Stomach (tissue), 9 donors: Measurements from ENCODE around the gene APLF. TPM values are rescaled to one million over a fixed set of nuclear protein-coding genes. Genes with fewer than 3 reads are reported as not detected.
A peak's percentile ranks its signal among the peaks of the same experiment; 100 is the strongest.

ENCODE experiments used
- DNase-seq, 2 donors: peaks; one replicate each; pipeline versions ENCODE4 v3.0.0 to v3.0.0-alpha.2; 2013 to 2019
- H3K27ac ChIP-seq, 5 donors: fragments of 200-600 bp in 4 of 5; sonication (generic) in 4 of 5; one replicate each; pipeline ENCODE4 v1.5.1; 2013 to 2019; ENCODE audit warnings: mild to moderate bottlenecking in 1 of 5, moderate library complexity in 1 of 5
- H3K27me3 ChIP-seq, 3 donors: fragments of 200-600 bp; sonication (generic); one replicate each; pipeline ENCODE4 v1.5.1; 2017 to 2019; ENCODE audit warnings: mixed run types in 1 of 3
- H3K36me3 ChIP-seq, 4 donors: fragments of 200-600 bp; sonication (generic); 1 replicate in 3 of 4; 2 replicates in 1 of 4; pipeline ENCODE4 v1.5.1; 2016 to 2019
- H3K4me1 ChIP-seq, 4 donors: fragments of 200-600 bp; sonication (generic); one replicate each; pipeline ENCODE4 v1.5.1; 2016 to 2019
- H3K4me3 ChIP-seq, 4 donors: fragments of 200-600 bp; sonication (generic) in 3 of 4; one replicate each; pipeline ENCODE4 v1.5.1; 2016 to 2019; ENCODE audit warnings: mild to moderate bottlenecking in 1 of 4
- H3K9me3 ChIP-seq, 4 donors: fragments of 200-600 bp; sonication (generic); one replicate each; pipeline ENCODE4 v1.5.1; 2016 to 2019
- CTCF ChIP-seq, 7 experiments: fragments of 450-650 bp in 4 of 7; fragments of 200-600 bp in 3 of 7; sonication (generic) in 3 of 7; IDR thresholded peaks; one replicate each; pipeline ENCODE4 v1.5.1; 2016 to 2019; ENCODE audit warnings: antibody characterized with exemption in 7 of 7, control low read depth in 2 of 7, mild to moderate bottlenecking in 1 of 7
- EP300 ChIP-seq: sonication (generic); formaldehyde crosslinking; IDR thresholded peaks from one replicate; pipeline ENCODE4 v1.6.1; 2017; ENCODE audit warnings: antibody characterized with exemption
- POLR2A ChIP-seq, 4 donors: fragments of 450-650 bp; IDR thresholded peaks; one replicate each; pipeline ENCODE4 v1.6.1; 2016; ENCODE audit warnings: antibody characterized with exemption in 4 of 4, control low read depth in 2 of 4, mild to moderate bottlenecking in 1 of 4, moderate library complexity in 1 of 4
- POLR2AphosphoS5 ChIP-seq, 3 donors: sonication (generic); formaldehyde crosslinking; IDR thresholded peaks; one replicate each; pipeline ENCODE4 v1.6.1; 2016; ENCODE audit warnings: antibody characterized with exemption in 3 of 3
- WGBS, 5 donors: extraction: QIAGEN DNeasy Blood & Tissue Kit in 3 of 5; methylation state at CpG; one replicate each; pipeline versions ENCODE4 v1.1.5 to v1.1.7; 2013 to 2018; 5-methylcytosine and 5-hydroxymethylcytosine counted together
- intact Hi-C: fragments of 100-400 bp; cut with DNase I; formaldehyde crosslinking; loops from one replicate; pipeline ENCODE4 v1.15.1; 2023; ENCODE audit warnings: low total_unique reads
- polyA plus RNA-seq, 3 donors: library from polyadenylated mRNA; stranded (reverse); fragments of 200-250 nt; gene quantifications; one replicate each; pipeline ENCODE4 v1.2.3, GENCODE V29; 2013
- total RNA-seq, 5 donors: library from RNA; depleted of rRNA; stranded (reverse); fragments of >200 nt; gene quantifications; one replicate each; pipeline versions ENCODE4 v1.1.0 to v1.2.3, GENCODE V29; 2014 to 2016
- donor health status: healthy with polysubstance abuse.
- donor health status: Bipolar disorder and iron deficiency.
- donor health status: healthy.

The APLF gene
- total and polyA plus RNA-seq, 8 donors: 0.29 to 9.4 (median 0.77) TPM

GRCh38 chr2:68579689-68580088 is 112.3 kb downstream of the APLF start:
- Histone ChIP-seq H3K9me3 (no peaks in the 10 kb centered on the region), H3K36me3 (peaks cover 0 to 9% (median 0%) of the 10 kb centered on the region in 4 donors), H3K27me3 (no peaks in the 10 kb centered on the region), H3K4me1 (no peaks in the 10 kb centered on the region), H3K4me3 (no peak overlapping the region), H3K27ac (no peak overlapping the region)
- intact Hi-C loops: no loop called here
- TF ChIP-seq POLR2AphosphoS5 (IDR thresholded peaks at IDR 0.05): no peak
- no peak for TF ChIP-seq EP300
- TF ChIP-seq CTCF (IDR thresholded peaks at IDR 0.05): no peak
- TF ChIP-seq POLR2A (IDR thresholded peaks at IDR 0.05): no peak
- 91 to 96% (median 95%) methylated on average over 3 of the region's 3 CpGs for WGBS, 5 donors
- no peak for DNase-seq

GRCh38 chr2:68588589-68588988 is 121.2 kb downstream of the APLF start:
- Histone ChIP-seq H3K4me3 (no peak overlapping the region), H3K36me3 (no peaks in the 10 kb centered on the region), H3K9me3 (no peaks in the 10 kb centered on the region), H3K27ac (no peak overlapping the region), H3K27me3 (no peaks in the 10 kb centered on the region), H3K4me1 (no peaks in the 10 kb centered on the region)
- 42 to 61% (median 57%) methylated on average over 2 of the region's 2 CpGs for WGBS, 5 donors
- TF ChIP-seq POLR2AphosphoS5 (IDR thresholded peaks at IDR 0.05) (no peak), EP300 (no peak), POLR2A (IDR thresholded peaks at IDR 0.05) (no peak), CTCF (IDR thresholded peaks at IDR 0.05) (no peak)
- intact Hi-C loops: no loop called here
- DNase-seq: no peak

DNA sequence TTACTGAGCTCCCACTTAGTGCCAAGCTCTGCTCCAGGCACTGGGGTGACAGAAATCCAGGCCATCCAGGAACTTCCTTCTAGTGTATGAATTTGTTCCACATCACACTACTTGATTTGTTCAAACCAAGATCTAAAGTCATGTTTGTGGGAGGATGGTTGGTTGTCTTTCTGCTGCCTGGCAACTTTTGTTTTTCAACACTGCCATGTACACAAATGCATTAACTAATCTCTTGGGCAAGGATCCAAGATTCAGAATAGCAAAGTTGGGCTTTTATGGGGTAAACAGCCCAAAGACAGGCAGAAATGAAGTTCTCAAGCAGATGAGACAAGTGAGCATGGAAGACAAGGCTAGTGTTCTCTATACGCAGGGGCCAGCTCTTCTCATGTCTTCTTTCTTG is 122.6 kb downstream of the APLF start:
- intact Hi-C loops: no loop called here
- no peaks in the 10 kb centered on the region for H3K9me3 ChIP-seq
- TF ChIP-seq EP300 (no peak), CTCF (IDR thresholded peaks at IDR 0.05) (no peak), POLR2AphosphoS5 (IDR thresholded peaks at IDR 0.05) (no peak), POLR2A (IDR thresholded peaks at IDR 0.05) (no peak)
- no peak overlapping the region for H3K4me3 ChIP-seq
- peak in 1 of 2 donors; percentile 20 for DNase-seq
- H3K27ac ChIP-seq: no peak overlapping the region
- H3K27me3 ChIP-seq: no peaks in the 10 kb centered on the region
- WGBS, 5 donors: 72 to 92% (median 83%) methylated on average over 1 of the region's 1 CpG
- no peaks in the 10 kb centered on the region for H3K36me3 ChIP-seq
- H3K4me1 ChIP-seq: peaks cover 1 to 8% (median 5%) of the 10 kb centered on the region in 4 donors

DNA sequence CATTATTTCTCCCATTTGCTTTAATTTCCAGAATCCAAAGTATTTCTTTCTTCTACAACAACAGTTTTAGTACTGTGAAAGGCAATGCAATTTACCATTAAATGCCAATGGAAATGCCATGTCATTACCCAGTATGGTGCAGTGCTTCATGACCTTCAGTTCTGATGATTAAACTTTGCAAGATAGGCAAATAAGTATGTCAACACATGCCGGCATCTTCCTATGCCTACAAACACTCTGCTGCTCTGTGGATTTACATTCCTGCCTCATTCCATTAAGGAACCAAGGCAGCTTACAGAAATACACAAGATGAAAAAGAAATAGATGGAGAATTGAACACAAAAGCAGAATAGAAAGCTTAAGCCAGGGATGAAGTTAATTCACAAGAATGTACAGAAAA is 123.3 kb downstream of the APLF start:
- Histone ChIP-seq H3K9me3 (no peaks in the 10 kb centered on the region), H3K4me3 (no peak overlapping the region), H3K36me3 (no peaks in the 10 kb centered on the region), H3K27ac (no peak overlapping the region), H3K4me1 (peaks cover 3 to 9% (median 7%) of the 10 kb centered on the region in 4 donors), H3K27me3 (no peaks in the 10 kb centered on the region)
- TF ChIP-seq POLR2AphosphoS5 (IDR thresholded peaks at IDR 0.05): no peak
- no peak for TF ChIP-seq CTCF (IDR thresholded peaks at IDR 0.05)
- no peak for TF ChIP-seq EP300
- TF ChIP-seq POLR2A (IDR thresholded peaks at IDR 0.05): no peak
- intact Hi-C loops: no loop called here
- 21 to 50% (median 35%) methylated on average over 1 of the region's 1 CpG for WGBS, 5 donors
- DNase-seq: no peak
